Measurements from ENCODE around the gene DHRS13.
"Not testable (repeated sequence)": the region's sequence is repeated elsewhere in the genome, so short reads cannot be mapped to it uniquely, and the experiment has no call there.

DHRS13 gene

GRCh38 chr17:28882154-28882895 is 20.6 kb downstream of the DHRS13 start:
- no peak for DNase-seq (ENCODE audit: low read depth in 2 of 2)

GRCh38 chr17:28881533-28882056 is 21.3 kb downstream of the DHRS13 start:
- no peak for DNase-seq (ENCODE audit: low read depth in 2 of 2)

GRCh38 chr17:28880572-28880945 is 22.3 kb downstream of the DHRS13 start:
- DNase-seq (ENCODE audit: low read depth in 2 of 2): no peak

- no peak for DNase-seq (ENCODE audit: low read depth in 2 of 2)
Measured at GRCh38 chr17:28879886-28880571, 22.9 kb downstream of the DHRS13 start.

GRCh38 chr17:28878981-28879380 is 23.9 kb downstream of the DHRS13 start:
- no peak for DNase-seq (ENCODE audit: low read depth in 2 of 2)

GRCh38 chr17:28878158-28878910 is 24.5 kb downstream of the DHRS13 start:
- no peak for DNase-seq (ENCODE audit: low read depth in 2 of 2)

GRCh38 chr17:28877150-28877711 is 25.6 kb downstream of the DHRS13 start:
- DNase-seq (ENCODE audit: low read depth in 2 of 2): not testable (repeated sequence)

GRCh38 chr17:28875848-28876550 is 26.9 kb downstream of the DHRS13 start:
- DNase-seq (ENCODE audit: low read depth in 2 of 2): no peak

- DNase-seq (ENCODE audit: low read depth in 2 of 2): no peak
Measured at GRCh38 chr17:28874750-28875149, 28.1 kb downstream of the DHRS13 start.

GRCh38 chr17:28873839-28874238 is 29.0 kb downstream of the DHRS13 start:
- no peak for DNase-seq (ENCODE audit: low read depth in 2 of 2)

GRCh38 chr17:28871056-28871579 is 31.8 kb downstream of the DHRS13 start:
- peak in 1 of 2 donors; percentile 10 for DNase-seq (ENCODE audit: low read depth in 2 of 2)

GRCh38 chr17:28867276-28867675 is 35.6 kb downstream of the DHRS13 start:
- no peak for DNase-seq (ENCODE audit: low read depth in 2 of 2)

- DNase-seq (ENCODE audit: low read depth in 2 of 2): no peak
Measured at GRCh38 chr17:28865946-28866752, 36.7 kb downstream of the DHRS13 start.

GRCh38 chr17:28864991-28865849 is 37.7 kb downstream of the DHRS13 start:
- DNase-seq (ENCODE audit: low read depth in 2 of 2): no peak

GRCh38 chr17:28863953-28864352 is 38.9 kb downstream of the DHRS13 start:
- DNase-seq (ENCODE audit: low read depth in 2 of 2): no peak

GRCh38 chr17:28862561-28862960 is 40.3 kb downstream of the DHRS13 start:
- no peak for DNase-seq (ENCODE audit: low read depth in 2 of 2)

GRCh38 chr17:28861393-28862203 is 41.3 kb downstream of the DHRS13 start:
- no peak for DNase-seq (ENCODE audit: low read depth in 2 of 2)

- no peak for DNase-seq (ENCODE audit: low read depth in 2 of 2)
Measured at GRCh38 chr17:28860363-28860808, 42.5 kb downstream of the DHRS13 start.

All from activated CD4-positive, alpha-beta T cell treated with anti-CD3 and anti-CD28 coated beads for 24 hours (primary cell).